LNCaP clone FGC (cell line): ENCODE data around the gene MIAT.
A peak's percentile ranks its signal among the peaks of the same experiment; 100 is the strongest.

Experiments
- DNase-seq: peaks from one replicate; pipeline ENCODE4 v3.0.0-alpha.2; 2011; ENCODE audit warnings: low read depth
- H3K4me3 ChIP-seq: 2 replicates; pipeline ENCODE4 v1.5.1; 2011; ENCODE audit warnings: mild to moderate bottlenecking, low read depth, low read length, control low read depth
- TF ChIP-seq, protein P1 (sequence below): IDR thresholded peaks from 2 replicates; pipeline ENCODE4 v1.5.1; 2012; ENCODE audit warnings: mild to moderate bottlenecking; ENCODE audit not compliant: control insufficient read depth, insufficient read depth; ENCODE audit errors: extremely low read depth

MIAT gene

GRCh38 chr22:26660961-26661578, 3.7 kb downstream of the MIAT start:
- TF ChIP-seq, protein P1, sequence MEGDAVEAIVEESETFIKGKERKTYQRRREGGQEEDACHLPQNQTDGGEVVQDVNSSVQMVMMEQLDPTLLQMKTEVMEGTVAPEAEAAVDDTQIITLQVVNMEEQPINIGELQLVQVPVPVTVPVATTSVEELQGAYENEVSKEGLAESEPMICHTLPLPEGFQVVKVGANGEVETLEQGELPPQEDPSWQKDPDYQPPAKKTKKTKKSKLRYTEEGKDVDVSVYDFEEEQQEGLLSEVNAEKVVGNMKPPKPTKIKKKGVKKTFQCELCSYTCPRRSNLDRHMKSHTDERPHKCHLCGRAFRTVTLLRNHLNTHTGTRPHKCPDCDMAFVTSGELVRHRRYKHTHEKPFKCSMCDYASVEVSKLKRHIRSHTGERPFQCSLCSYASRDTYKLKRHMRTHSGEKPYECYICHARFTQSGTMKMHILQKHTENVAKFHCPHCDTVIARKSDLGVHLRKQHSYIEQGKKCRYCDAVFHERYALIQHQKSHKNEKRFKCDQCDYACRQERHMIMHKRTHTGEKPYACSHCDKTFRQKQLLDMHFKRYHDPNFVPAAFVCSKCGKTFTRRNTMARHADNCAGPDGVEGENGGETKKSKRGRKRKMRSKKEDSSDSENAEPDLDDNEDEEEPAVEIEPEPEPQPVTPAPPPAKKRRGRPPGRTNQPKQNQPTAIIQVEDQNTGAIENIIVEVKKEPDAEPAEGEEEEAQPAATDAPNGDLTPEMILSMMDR: no peak
- DNase-seq: no peak
- H3K4me3 ChIP-seq: no peak overlapping the region

DNA sequence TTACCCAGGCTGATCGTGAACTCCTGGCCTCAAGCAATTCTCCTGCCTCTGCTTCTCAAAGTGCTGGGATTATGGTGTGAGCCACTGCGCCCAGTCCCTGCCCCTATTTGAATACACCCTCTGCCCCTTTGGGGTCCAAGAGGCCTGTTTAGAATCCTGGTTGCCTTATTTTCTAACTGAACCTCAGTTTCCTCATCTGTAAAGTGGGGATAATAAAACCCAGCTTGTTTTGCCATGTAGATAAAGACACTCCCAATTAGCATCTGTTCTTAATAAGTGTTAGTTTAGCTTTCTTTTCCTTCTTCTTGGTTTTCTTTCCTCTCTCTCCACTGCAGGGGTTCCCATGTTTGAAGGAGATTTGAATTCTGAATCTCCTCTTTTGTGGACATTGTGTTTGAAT, 4.8 kb downstream of the MIAT start:
- H3K4me3 ChIP-seq: no peak overlapping the region
- TF ChIP-seq, protein P1: no peak
- DNase-seq: no peak

DNA sequence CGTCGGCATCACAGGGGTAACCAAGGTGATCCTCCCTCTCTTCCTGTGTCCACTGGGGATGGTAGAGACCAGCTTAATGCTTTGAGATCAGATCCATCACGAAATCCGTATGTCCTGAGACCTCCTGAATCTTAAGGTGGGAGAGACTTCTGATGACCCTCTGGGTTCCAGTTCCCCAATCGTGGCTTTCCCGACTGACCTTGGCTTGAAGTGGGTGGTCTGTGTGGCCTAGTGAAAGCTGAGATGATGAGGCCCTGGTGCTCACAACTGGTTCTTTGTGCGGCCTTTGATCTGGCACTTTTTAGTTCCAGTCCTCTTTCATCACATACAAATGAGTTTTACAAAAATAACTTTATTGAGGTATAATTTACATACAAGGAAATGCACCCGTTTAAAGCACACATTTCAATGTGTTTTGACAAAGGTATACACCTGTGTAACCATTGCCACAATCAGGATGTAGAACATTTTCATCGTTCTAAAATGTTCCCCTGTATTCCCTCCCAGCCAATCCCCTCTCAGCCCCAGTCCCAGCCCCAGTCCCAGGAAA, 6.1 kb downstream of the MIAT start:
- H3K4me3 ChIP-seq: no peak overlapping the region
- DNase-seq: no peak
- TF ChIP-seq, protein P1: no peak

DNA sequence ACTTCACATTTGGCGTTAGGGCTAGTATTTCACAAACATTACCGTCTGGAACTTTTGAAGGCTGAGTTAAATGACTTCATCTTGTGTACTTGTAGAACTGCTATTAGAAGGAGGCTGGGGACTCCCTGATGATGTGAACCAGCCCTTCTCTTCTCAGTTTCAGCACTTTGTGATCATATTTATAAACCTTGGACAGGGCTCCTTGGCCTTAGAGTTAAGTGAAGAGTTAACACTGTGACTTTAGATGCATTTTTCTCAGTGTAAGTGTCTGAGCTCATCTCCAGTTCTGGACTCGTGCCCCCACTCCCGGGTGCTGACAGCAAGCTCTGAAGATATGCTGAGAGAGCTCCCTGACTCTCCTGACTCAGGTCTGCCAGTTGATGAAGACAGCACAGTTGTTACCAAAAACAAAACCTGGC, 8.4 kb downstream of the MIAT start:
- no peak for DNase-seq
- H3K4me3 ChIP-seq: no peak overlapping the region
- TF ChIP-seq, protein P1: no peak

- H3K4me3 ChIP-seq: no peak overlapping the region
- DNase-seq: no peak
- TF ChIP-seq, protein P1: no peak
Measured at GRCh38 chr22:26667140-26667539, 9.8 kb downstream of the MIAT start.

DNA sequence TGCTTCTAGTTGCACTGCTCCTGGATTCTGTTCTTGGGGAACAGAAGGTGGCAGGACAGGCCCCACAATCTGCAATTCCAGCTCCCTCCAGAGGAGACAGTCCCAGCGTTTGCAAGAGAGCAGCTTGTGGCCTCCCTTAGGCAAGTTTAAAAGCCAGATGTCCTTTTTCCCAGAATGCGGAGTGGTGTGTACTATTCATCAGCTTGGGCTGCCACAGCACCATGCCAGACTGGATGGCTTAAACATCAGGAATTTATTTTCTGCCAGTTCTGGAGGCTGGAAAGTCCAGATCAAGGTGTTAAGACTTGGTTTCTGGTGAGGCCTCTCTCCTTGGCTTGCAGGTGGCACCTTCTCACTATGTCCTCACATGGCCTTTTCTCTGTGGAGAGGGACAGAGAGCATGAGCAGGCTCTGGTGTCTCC, 11.7 kb downstream of the MIAT start:
- no peak overlapping the region for H3K4me3 ChIP-seq
- TF ChIP-seq, protein P1: peak; percentile 21; the same call in 1 of the 2 replicates
- no peak for DNase-seq

GRCh38 chr22:26670459-26670858, 13.1 kb downstream of the MIAT start:
- DNase-seq: no peak
- TF ChIP-seq, protein P1: no peak
- H3K4me3 ChIP-seq: no peak overlapping the region
